Parathyroid adenoma (tissue), 2 donors: ENCODE data around the gene SPOCK1.
A peak's percentile ranks its signal among the peaks of the same experiment; 100 is the strongest.
"Not testable (repeated sequence)": the region's sequence is repeated elsewhere in the genome, so short reads cannot be mapped to it uniquely, and the experiment has no call there.

Experiments
- H2AFZ ChIP-seq: fragments of 300-600 bp; sonication (generic); one replicate; pipeline ENCODE4 v1.7.0; 2017; ENCODE audit warnings: antibody characterized with exemption, mild to moderate bottlenecking
- H3K27ac ChIP-seq: fragments of 300-600 bp; sonication (generic); one replicate; pipeline ENCODE4 v1.7.0; 2017
- H3K27me3 ChIP-seq: fragments of 300-600 bp; sonication (generic); one replicate; pipeline ENCODE4 v1.7.0; 2017; ENCODE audit warnings: low read length; ENCODE audit not compliant: control insufficient read depth, insufficient read depth
- H3K36me3 ChIP-seq: fragments of 300-600 bp; sonication (generic); one replicate; pipeline ENCODE4 v1.7.0; 2017; ENCODE audit warnings: low read length; ENCODE audit not compliant: control insufficient read depth, insufficient read depth
- H3K4me1 ChIP-seq: fragments of 300-600 bp; sonication (generic); one replicate; pipeline ENCODE4 v1.7.0; 2017; ENCODE audit warnings: control low read depth
- H3K4me2 ChIP-seq: fragments of 300-600 bp; sonication (generic); one replicate; pipeline ENCODE4 v1.7.0; 2017; ENCODE audit warnings: low read length
- H3K4me3 ChIP-seq: fragments of 300-600 bp; sonication (generic); one replicate; pipeline ENCODE4 v1.7.0; 2017; ENCODE audit warnings: low read depth, low read length
- H3K79me2 ChIP-seq: fragments of 300-600 bp; sonication (generic); one replicate; pipeline ENCODE4 v1.7.0; 2017; ENCODE audit warnings: control low read depth
- H3K9ac ChIP-seq: fragments of 300-600 bp; sonication (generic); one replicate; pipeline ENCODE4 v1.7.0; 2017; ENCODE audit warnings: mild to moderate bottlenecking
- H3K9me3 ChIP-seq: fragments of 300-600 bp; sonication (generic); one replicate; pipeline ENCODE4 v1.7.0; 2017; ENCODE audit warnings: low read length; ENCODE audit not compliant: control insufficient read depth
- TF ChIP-seq, protein P1 (sequence below): fragments of 300-600 bp; sonication (generic); IDR thresholded peaks from one replicate; pipeline ENCODE4 v1.7.0; 2017; ENCODE audit warnings: antibody characterized with exemption, mild to moderate bottlenecking
- donor health status: primary hyperparathyroidism.

Gene SPOCK1

DNA sequence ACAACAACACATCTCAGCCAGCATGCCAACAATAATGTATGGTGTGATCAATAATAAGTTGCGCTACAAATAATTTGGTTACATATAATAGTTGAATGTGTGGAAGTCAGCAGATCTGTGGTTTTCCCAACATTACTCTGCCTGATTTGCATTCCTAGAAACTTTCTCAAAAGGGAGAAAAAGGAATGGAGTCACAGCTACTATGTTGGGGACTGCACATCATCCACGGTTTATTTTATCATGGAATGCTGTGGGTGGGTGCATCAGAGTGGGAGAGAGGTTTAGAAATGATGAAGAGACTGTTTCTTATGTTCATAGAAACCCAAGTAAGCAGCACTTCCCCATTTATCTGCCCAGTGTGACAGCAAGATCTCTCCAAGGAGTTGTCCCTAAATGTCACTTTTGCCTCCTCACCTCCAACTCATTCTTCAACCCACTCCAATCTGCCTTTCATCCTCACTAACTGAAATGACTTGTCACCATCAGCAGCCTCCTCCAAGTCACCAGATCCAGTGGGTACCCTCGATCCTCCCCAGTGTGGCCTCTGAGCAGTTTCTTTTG, 2.8 kb upstream of the SPOCK1 start:
- no peaks in the 10 kb centered on the region for H3K27me3 ChIP-seq
- no peaks in the 10 kb centered on the region for H3K9me3 ChIP-seq
- TF ChIP-seq, protein P1, sequence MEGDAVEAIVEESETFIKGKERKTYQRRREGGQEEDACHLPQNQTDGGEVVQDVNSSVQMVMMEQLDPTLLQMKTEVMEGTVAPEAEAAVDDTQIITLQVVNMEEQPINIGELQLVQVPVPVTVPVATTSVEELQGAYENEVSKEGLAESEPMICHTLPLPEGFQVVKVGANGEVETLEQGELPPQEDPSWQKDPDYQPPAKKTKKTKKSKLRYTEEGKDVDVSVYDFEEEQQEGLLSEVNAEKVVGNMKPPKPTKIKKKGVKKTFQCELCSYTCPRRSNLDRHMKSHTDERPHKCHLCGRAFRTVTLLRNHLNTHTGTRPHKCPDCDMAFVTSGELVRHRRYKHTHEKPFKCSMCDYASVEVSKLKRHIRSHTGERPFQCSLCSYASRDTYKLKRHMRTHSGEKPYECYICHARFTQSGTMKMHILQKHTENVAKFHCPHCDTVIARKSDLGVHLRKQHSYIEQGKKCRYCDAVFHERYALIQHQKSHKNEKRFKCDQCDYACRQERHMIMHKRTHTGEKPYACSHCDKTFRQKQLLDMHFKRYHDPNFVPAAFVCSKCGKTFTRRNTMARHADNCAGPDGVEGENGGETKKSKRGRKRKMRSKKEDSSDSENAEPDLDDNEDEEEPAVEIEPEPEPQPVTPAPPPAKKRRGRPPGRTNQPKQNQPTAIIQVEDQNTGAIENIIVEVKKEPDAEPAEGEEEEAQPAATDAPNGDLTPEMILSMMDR: no peak
- no peak overlapping the region for H3K27ac ChIP-seq
- no peaks in the 10 kb centered on the region for H3K79me2 ChIP-seq
- H2AFZ ChIP-seq: no peak overlapping the region
- no peak overlapping the region for H3K4me3 ChIP-seq
- H3K9ac ChIP-seq: no peak overlapping the region
- no peaks in the 10 kb centered on the region for H3K36me3 ChIP-seq
- no peaks in the 10 kb centered on the region for H3K4me1 ChIP-seq
- H3K4me2 ChIP-seq: no peak overlapping the region

DNA sequence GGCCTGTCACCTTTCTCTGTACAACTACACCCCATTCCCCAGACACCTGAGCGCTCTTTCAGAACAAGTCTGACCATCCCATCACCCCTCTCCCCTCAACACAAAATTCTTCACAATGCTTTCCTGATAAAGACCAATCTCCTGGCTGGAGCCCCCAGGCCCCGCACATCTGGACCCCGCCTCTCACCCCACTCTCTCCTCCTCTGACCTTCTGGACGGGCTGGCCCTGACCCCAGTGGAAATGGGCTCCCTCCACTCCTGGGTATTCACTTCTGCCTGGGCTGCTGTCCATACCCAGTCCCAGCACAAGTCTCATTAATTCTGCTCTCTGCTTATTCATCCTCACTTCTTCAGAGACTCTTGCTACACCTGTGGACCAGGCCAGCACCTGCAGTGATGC, 2.1 kb upstream of the SPOCK1 start:
- H3K4me3 ChIP-seq: no peak overlapping the region
- no peak overlapping the region for H3K4me2 ChIP-seq
- no peak overlapping the region for H2AFZ ChIP-seq
- no peaks in the 10 kb centered on the region for H3K27me3 ChIP-seq
- no peaks in the 10 kb centered on the region for H3K9me3 ChIP-seq
- no peaks in the 10 kb centered on the region for H3K36me3 ChIP-seq
- H3K79me2 ChIP-seq: no peaks in the 10 kb centered on the region
- TF ChIP-seq, protein P1: no peak
- no peak overlapping the region for H3K27ac ChIP-seq
- H3K4me1 ChIP-seq: no peaks in the 10 kb centered on the region
- H3K9ac ChIP-seq: no peak overlapping the region

DNA sequence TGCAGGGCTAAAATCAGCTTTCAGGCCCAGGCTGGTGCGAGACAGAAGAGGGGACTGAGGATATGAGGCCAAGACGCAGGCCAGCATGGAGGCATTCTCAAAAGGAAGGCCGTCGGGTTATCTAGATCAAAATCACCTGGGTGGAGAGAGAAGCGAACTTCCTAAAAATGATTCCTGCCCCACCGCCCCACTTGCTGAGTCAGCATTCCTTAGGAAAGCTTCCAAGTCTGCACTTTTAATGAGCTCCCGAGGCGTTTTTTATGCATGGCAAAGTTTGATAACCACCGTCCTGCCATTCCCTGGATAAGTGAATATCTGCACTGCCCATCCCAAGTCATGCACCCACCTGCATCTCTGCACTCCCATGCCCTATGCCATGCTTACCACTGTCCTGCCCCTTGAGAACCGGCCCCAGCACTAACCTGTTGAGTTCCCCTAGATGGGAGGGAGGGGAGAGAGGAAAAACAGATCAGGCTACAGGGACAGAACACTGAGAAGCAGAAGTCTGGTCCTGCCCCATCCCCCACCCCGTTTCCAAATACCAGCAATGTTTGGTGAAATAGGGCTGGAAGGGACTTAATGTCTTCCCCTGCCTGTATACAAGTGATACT, 1.6 kb upstream of the SPOCK1 start:
- H3K27ac ChIP-seq: no peak overlapping the region
- no peaks in the 10 kb centered on the region for H3K36me3 ChIP-seq
- TF ChIP-seq, protein P1: no peak
- no peak overlapping the region for H3K4me2 ChIP-seq
- H3K4me3 ChIP-seq: no peak overlapping the region
- no peak overlapping the region for H2AFZ ChIP-seq
- no peaks in the 10 kb centered on the region for H3K4me1 ChIP-seq
- no peaks in the 10 kb centered on the region for H3K79me2 ChIP-seq
- no peaks in the 10 kb centered on the region for H3K27me3 ChIP-seq
- no peaks in the 10 kb centered on the region for H3K9me3 ChIP-seq
- no peak overlapping the region for H3K9ac ChIP-seq

DNA sequence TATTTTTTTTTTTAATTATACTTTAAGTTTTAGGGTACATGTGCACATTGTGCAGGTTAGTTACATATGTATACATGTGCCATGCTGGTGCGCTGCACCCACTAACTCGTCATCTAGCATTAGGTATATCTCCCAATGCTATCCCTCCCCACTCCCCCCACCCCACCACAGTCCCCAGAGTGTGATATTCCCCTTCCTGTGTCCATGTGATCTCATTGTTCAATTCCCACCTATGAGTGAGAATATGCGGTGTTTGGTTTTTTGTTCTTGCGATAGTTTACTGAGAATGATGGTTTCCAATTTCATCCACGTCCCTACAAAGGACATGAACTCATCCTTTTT, 351 bp upstream of the SPOCK1 start:
- not testable (repeated sequence) for H3K9ac ChIP-seq, H3K79me2 ChIP-seq, H3K36me3 ChIP-seq, H3K27ac ChIP-seq, H3K27me3 ChIP-seq, H3K4me1 ChIP-seq, H3K9me3 ChIP-seq, H3K4me2 ChIP-seq, H3K4me3 ChIP-seq, H2AFZ ChIP-seq

DNA sequence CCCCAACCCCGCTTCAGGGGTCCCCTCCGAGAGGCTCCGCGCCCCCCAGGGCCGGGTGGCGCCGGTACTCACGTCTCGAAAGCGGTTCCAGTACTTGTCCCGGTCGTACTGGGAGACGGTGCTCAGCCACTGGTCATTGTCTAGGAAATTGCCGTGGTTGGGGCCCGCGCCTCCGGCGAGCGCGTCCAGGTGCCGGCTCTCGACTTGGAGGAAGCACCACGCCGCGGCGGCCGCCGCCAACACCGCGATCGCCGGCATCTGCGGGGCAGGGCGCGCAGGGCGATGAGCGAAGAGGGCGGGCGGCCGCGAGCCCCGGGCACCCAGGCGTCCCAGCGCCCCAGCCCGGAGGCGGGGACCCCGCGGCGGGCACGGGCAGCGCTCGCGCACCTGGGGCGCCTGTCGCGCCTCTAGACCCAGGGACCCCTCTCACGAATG, 808 bp downstream of the SPOCK1 start:
- Histone ChIP-seq H3K36me3 (no peaks in the 10 kb centered on the region), H3K4me3 (no peak overlapping the region), H3K9me3 (no peaks in the 10 kb centered on the region), H3K79me2 (no peaks in the 10 kb centered on the region), H3K4me1 (no peaks in the 10 kb centered on the region), H3K27ac (no peak overlapping the region), H3K4me2 (peak overlapping the region; percentile 38), H3K27me3 (no peaks in the 10 kb centered on the region), H2AFZ (peak overlapping the region; percentile 76), H3K9ac (no peak overlapping the region)
- TF ChIP-seq, protein P1: no peak
